Cardiac muscle cell (in vitro differentiated cells and primary cell): Measurements from ENCODE around the gene LSM8. TPM values are rescaled to one million over a fixed set of nuclear protein-coding genes. Genes with fewer than 3 reads are reported as not detected.
"Not testable (repeated sequence)": the region's sequence is repeated elsewhere in the genome, so short reads cannot be mapped to it uniquely, and the experiment has no call there.

Source experiments
- DNase-seq, 2 donors: peaks; one replicate each; pipeline versions ENCODE4 v3.0.0 to v3.0.0-alpha.2; 2010 to 2017; ENCODE audit warnings: low read depth in 1 of 2, low spot score in 1 of 2
- H3K27ac ChIP-seq: fragments of 200-600 bp; sonication (generic); 2 replicates; pipeline ENCODE4 v1.5.1; 2016
- H3K27me3 ChIP-seq: fragments of 200-600 bp; sonication (generic); 2 replicates; pipeline ENCODE4 v1.6.0; 2016; ENCODE audit warnings: control low read depth
- H3K36me3 ChIP-seq: fragments of 200-600 bp; sonication (generic); 2 replicates; pipeline ENCODE4 v1.5.1; 2016; ENCODE audit warnings: control low read depth
- H3K4me1 ChIP-seq: fragments of 200-600 bp; sonication (generic); 2 replicates; pipeline ENCODE4 v1.8.1; 2017; ENCODE audit warnings: low read depth, mild to moderate bottlenecking, mixed run types
- H3K4me3 ChIP-seq: fragments of 200-600 bp; sonication (generic); 2 replicates; pipeline ENCODE4 v1.5.1; 2016; ENCODE audit warnings: mild to moderate bottlenecking
- H3K9me3 ChIP-seq: fragments of 200-600 bp; sonication (generic); 2 replicates; pipeline ENCODE4 v1.5.1; 2017; ENCODE audit warnings: low read depth, mild to moderate bottlenecking, control low read depth
- CTCF ChIP-seq: IDR thresholded peaks from 2 replicates; pipeline ENCODE4 v1.5.1; 2012; ENCODE audit warnings: low read depth, mild to moderate bottlenecking, low read length
- polyA plus RNA-seq: library from polyadenylated mRNA; unstranded; fragments of >200 nt; fragmentation: Nextera tagmentation; extraction: Ambion mirVana; gene quantifications from 2 replicates; pipeline ENCODE4 v1.2.1, GENCODE V29; 2016
- total RNA-seq: library from RNA; depleted of rRNA; stranded (reverse); fragments of >200 nt; gene quantifications from 2 replicates; pipeline ENCODE4 v1.2.3, GENCODE V29; 2016

LSM8 gene
- total RNA-seq (48.2 and 94.2 TPM in 2 replicates), polyA plus RNA-seq (81.8 and 84.5 TPM in 2 replicates)

GRCh38 chr7:118183786-118184564, at the start of gene LSM8:
Gene LSM8, plus strand, starts transcription at chr7:118184164. Its CDS starts 60 bp downstream, at chr7:118184224.
- peak; percentile 98 to 99 for DNase-seq
- Histone ChIP-seq H3K36me3 (peaks cover 21% of the 10 kb centered on the region), H3K4me3 (peak within 1 kb of the TSS; percentile 53), H3K27me3 (no peaks in the 10 kb centered on the region), H3K27ac (peak within 1 kb of the TSS; percentile 96), H3K4me1 (peaks cover 24% of the 10 kb centered on the region), H3K9me3 (no peaks in the 10 kb centered on the region)
- TF ChIP-seq CTCF: no peak

GRCh38 chr7:118134420-118134819, 49.5 kb upstream of the LSM8 start:
- not testable (repeated sequence) for H3K27me3 ChIP-seq, H3K9me3 ChIP-seq, H3K4me3 ChIP-seq, H3K27ac ChIP-seq, H3K36me3 ChIP-seq, DNase-seq, H3K4me1 ChIP-seq

- Histone ChIP-seq H3K9me3 (no peaks in the 10 kb centered on the region), H3K4me1 (no peaks in the 10 kb centered on the region)
These were observed 43.5 kb upstream of the LSM8 start for GRCh38 chr7:118140468-118140867.

GRCh38 chr7:118142012-118142411, 42.0 kb upstream of the LSM8 start:
- Histone ChIP-seq H3K4me3 (no peak overlapping the region), H3K36me3 (no peaks in the 10 kb centered on the region), H3K27ac (no peak overlapping the region), H3K4me1 (no peaks in the 10 kb centered on the region), H3K27me3 (no peaks in the 10 kb centered on the region), H3K9me3 (no peaks in the 10 kb centered on the region)
- TF ChIP-seq CTCF: no peak
- DNase-seq: no peak

More at GRCh38 chr7:118140468-118140867, 43.5 kb upstream of the LSM8 start:
- H3K4me3 ChIP-seq: no peak overlapping the region
- TF ChIP-seq CTCF: no peak
- no peak for DNase-seq
- H3K36me3 ChIP-seq: no peaks in the 10 kb centered on the region
- H3K27me3 ChIP-seq: no peaks in the 10 kb centered on the region
- no peak overlapping the region for H3K27ac ChIP-seq

- TF ChIP-seq CTCF: no peak
- peak in 1 of 2 donors; percentile 6 for DNase-seq
- Histone ChIP-seq H3K4me1 (no peaks in the 10 kb centered on the region), H3K9me3 (no peaks in the 10 kb centered on the region), H3K36me3 (no peaks in the 10 kb centered on the region), H3K27me3 (no peaks in the 10 kb centered on the region), H3K27ac (no peak overlapping the region), H3K4me3 (no peak overlapping the region)
These were observed 35.0 kb upstream of the LSM8 start for GRCh38 chr7:118148930-118149329.

GRCh38 chr7:118149394-118149793, 34.6 kb upstream of the LSM8 start:
- H3K27ac ChIP-seq: no peak overlapping the region
- TF ChIP-seq CTCF: no peak
- H3K4me3 ChIP-seq: no peak overlapping the region
- no peaks in the 10 kb centered on the region for H3K27me3 ChIP-seq
- DNase-seq: no peak
- no peaks in the 10 kb centered on the region for H3K36me3 ChIP-seq
- no peaks in the 10 kb centered on the region for H3K4me1 ChIP-seq
- no peaks in the 10 kb centered on the region for H3K9me3 ChIP-seq
